A549 (cell line): ENCODE data around the gene ACTR1A. TPM values are rescaled to one million over a fixed set of nuclear protein-coding genes. Genes with fewer than 3 reads are reported as not detected.

ENCODE experiments used
- ATAC-seq, 2 experiments: fragments of 200-7000 bp in 1 of 2; fragments of >200 bp in 1 of 2; cut with Nextera tagmentation in 1 of 2; cut with Tn5 transposase in 1 of 2; 3 replicates each; pipeline versions ENCODE4 v1.8.0 to v1.9.1; 2018 to 2020; ENCODE audit warnings: mild to moderate bottlenecking in 1 of 2, moderate library complexity in 1 of 2
- CTCF ChIA-PET: fragments of 300-600 bp; sonication (Branson Sonifier 250); formaldehyde crosslinking; extraction: SDS; loops from one replicate; lab custom pipeline; 2021; ENCODE audit warnings: antibody characterized with exemption, inconsistent platforms; lab: Yijun Ruan, JAX
- POLR2A ChIA-PET: fragments of 350-600 bp; formaldehyde crosslinking; extraction: SDS; loops from one replicate; lab custom pipeline; 2021; ENCODE audit warnings: antibody characterized with exemption, inconsistent platforms; lab: Yijun Ruan, JAX
- DNase-seq, 2 experiments: peaks; one replicate each; pipeline versions ENCODE4 v3.0.0 to v3.0.0-alpha.2; 2011 to 2016; ENCODE audit warnings: low read depth in 1 of 2, low spot score in 1 of 2
- FAIRE-seq: peaks from 2 replicates; lab custom pipeline; 2011; peaks lifted over from hg19 to GRCh38; lab: Jason Lieb, UNC
- H3K27ac ChIP-seq, 2 experiments: fragments of >200 bp; sonication (Bioruptor Twin); formaldehyde crosslinking; 3 replicates each; pipeline ENCODE4 v1.5.1; 2016 to 2017
- H3K4me1 ChIP-seq: fragments of >200 bp; sonication (Bioruptor Twin); formaldehyde crosslinking; 3 replicates; pipeline ENCODE4 v1.6.1; 2016
- H3K4me2 ChIP-seq: fragments of >200 bp; sonication (Bioruptor Twin); formaldehyde crosslinking; 3 replicates; pipeline ENCODE4 v1.6.1; 2016
- H3K4me3 ChIP-seq: fragments of >200 bp; sonication (Bioruptor Twin); formaldehyde crosslinking; 3 replicates; pipeline ENCODE4 v1.5.1; 2016
- H3K9me3 ChIP-seq: fragments of >200 bp; sonication (Bioruptor Twin); formaldehyde crosslinking; 3 replicates; pipeline ENCODE4 v1.6.1; 2016
- BHLHE40 ChIP-seq: IDR thresholded peaks from 2 replicates; pipeline ENCODE4 v1.6.1; 2012; ENCODE audit warnings: low read depth, low read length, inconsistent platforms
- CBX8 ChIP-seq: fragments of 200-600 bp; sonication (generic); IDR thresholded peaks from 2 replicates; pipeline ENCODE4 v1.6.1; 2016
- CHD2 ChIP-seq: fragments of 150-350 bp; IDR thresholded peaks from 2 replicates; pipeline ENCODE4 v1.6.1; 2014; ENCODE audit warnings: low read length; ENCODE audit not compliant: partially characterized antibody
- EHF ChIP-seq: fragments of 250-450 bp; sonication (Bioruptor Pico); IDR thresholded peaks from 2 replicates; pipeline ENCODE4 v1.5.0; 2020; ENCODE audit warnings: mild to moderate bottlenecking
- EP300 ChIP-seq, 2 experiments: fragments of >200 bp; sonication (Bioruptor Twin); formaldehyde crosslinking; IDR thresholded peaks; 2 replicates in 1 of 2; 3 replicates in 1 of 2; pipeline ENCODE4 v1.6.1; 2016 to 2017
- ESRRA ChIP-seq: fragments of 150-350 bp; IDR thresholded peaks from 2 replicates; pipeline ENCODE4 v1.6.1; 2014; ENCODE audit warnings: mild to moderate bottlenecking, low read length, borderline replicate concordance
- HDAC2 ChIP-seq: fragments of 200-600 bp; sonication (generic); IDR thresholded peaks from 2 replicates; pipeline ENCODE4 v1.6.1; 2016
- HOXB13 ChIP-seq: fragments of 250-450 bp; sonication (Bioruptor Pico); IDR thresholded peaks from 2 replicates; pipeline ENCODE4 v1.5.0; 2020; ENCODE audit warnings: low read depth, mild to moderate bottlenecking, moderate library complexity
- JUN ChIP-seq, 2 experiments: fragments of >200 bp; sonication (Bioruptor Twin); formaldehyde crosslinking; IDR thresholded peaks; 2 replicates in 1 of 2; 3 replicates in 1 of 2; pipeline ENCODE4 v1.6.1; 2016 to 2017
- KDM5A ChIP-seq: fragments of 200-600 bp; sonication (generic); IDR thresholded peaks from 2 replicates; pipeline ENCODE4 v1.6.1; 2016; ENCODE audit warnings: antibody characterized with exemption, mild to moderate bottlenecking
- MYC ChIP-seq: IDR thresholded peaks from 2 replicates; pipeline ENCODE4 v1.6.1; 2012; ENCODE audit warnings: mild to moderate bottlenecking, inconsistent platforms, low read length, improper control_type of control experiment, borderline replicate concordance
- NFE2L2 ChIP-seq: fragments of 150-350 bp; conservative IDR thresholded peaks from 2 replicates; pipeline ENCODE4 v1.6.1; 2014; ENCODE audit warnings: low read length
- NR3C1 ChIP-seq: fragments of >200 bp; sonication (Bioruptor Twin); formaldehyde crosslinking; IDR thresholded peaks from 3 replicates; pipeline ENCODE4 v1.6.1; 2017
- POLR2A ChIP-seq: IDR thresholded peaks from 2 replicates; pipeline ENCODE4 v1.6.1; 2012; ENCODE audit warnings: mild to moderate bottlenecking, low read length
- RARB ChIP-seq: fragments of 250-450 bp; sonication (Bioruptor Pico); IDR thresholded peaks from 2 replicates; pipeline ENCODE4 v1.8.0; 2021; ENCODE audit warnings: mild to moderate bottlenecking, moderate library complexity
- RCOR1 ChIP-seq: fragments of 150-350 bp; IDR thresholded peaks from 2 replicates; pipeline ENCODE4 v1.6.1; 2014; ENCODE audit warnings: antibody characterized with exemption, low read length, low read depth
- RNF2 ChIP-seq: fragments of 200-600 bp; sonication (generic); IDR thresholded peaks from 2 replicates; pipeline ENCODE4 v1.6.1; 2016; ENCODE audit warnings: low read depth, mild to moderate bottlenecking, antibody characterized with exemption, moderate library complexity, borderline replicate concordance
- TFCP2L1 ChIP-seq: fragments of 250-450 bp; sonication (Bioruptor Pico); IDR thresholded peaks from 2 replicates; pipeline ENCODE4 v1.5.0; 2021; ENCODE audit warnings: mild to moderate bottlenecking
- TP53 ChIP-seq: fragments of 250-450 bp; sonication (Bioruptor Pico); IDR thresholded peaks from 2 replicates; pipeline ENCODE4 v1.5.0; 2021; ENCODE audit warnings: mild to moderate bottlenecking, moderate library complexity
- ZC3H11A ChIP-seq: fragments of 450-650 bp; IDR thresholded peaks from 2 replicates; pipeline ENCODE4 v1.6.1; 2014; ENCODE audit warnings: antibody characterized with exemption, mild to moderate bottlenecking
- ZFP36 ChIP-seq: fragments of 450-650 bp; IDR thresholded peaks from 2 replicates; pipeline ENCODE4 v1.6.1; 2014; ENCODE audit warnings: borderline replicate concordance; ENCODE audit not compliant: partially characterized antibody
- ZSCAN20 ChIP-seq: fragments of 250-450 bp; sonication (Bioruptor Pico); IDR thresholded peaks from 2 replicates; pipeline ENCODE4 v1.8.0; 2022; ENCODE audit warnings: mild to moderate bottlenecking, moderate library complexity
- WGBS: methylation state at CpG from one replicate; pipeline ENCODE4 v1.1.6; 2017; ENCODE audit errors: missing lambda C conversion rate; 5-methylcytosine and 5-hydroxymethylcytosine counted together
- polyA plus RNA-seq, 4 experiments: library from polyadenylated mRNA; depleted of rRNA in 3 of 4; stranded (reverse); fragments of >200 nt; fragmentation: RNase III in 1 of 4; extraction: RNeasy Plus Mini Kit Qiagen cat#74134 plus additional on column Dnase treatment in 1 of 4; gene quantifications; 2 replicates in 3 of 4; 3 replicates in 1 of 4; pipeline ENCODE4 v1.2.3, GENCODE V29; 2011 to 2017
- TF ChIP-seq, protein P1 (sequence below): fragments of 150-350 bp; IDR thresholded peaks from 2 replicates; pipeline ENCODE4 v1.6.1; 2014; ENCODE audit warnings: low read depth, mild to moderate bottlenecking, low read length
- TF ChIP-seq, protein P2 (sequence below): fragments of >200 bp; sonication (Bioruptor Twin); formaldehyde crosslinking; IDR thresholded peaks from 3 replicates; pipeline ENCODE4 v1.6.1; 2016
- TF ChIP-seq, protein P3 (sequence below): fragments of 250-450 bp; sonication (Bioruptor Pico); IDR thresholded peaks from 2 replicates; pipeline ENCODE4 v1.5.0; 2020; ENCODE audit warnings: low read depth, mild to moderate bottlenecking, moderate library complexity
- TF ChIP-seq, protein P4 (sequence below): fragments of 200-600 bp; sonication (generic); IDR thresholded peaks from 2 replicates; pipeline ENCODE4 v1.6.1; 2016; ENCODE audit warnings: antibody characterized with exemption, mild to moderate bottlenecking, moderate library complexity
- TF ChIP-seq, protein P5 (sequence below): fragments of >200 bp; sonication (Bioruptor Twin); formaldehyde crosslinking; IDR thresholded peaks from 2 replicates; pipeline ENCODE4 v1.6.1; 2016
- TF ChIP-seq, protein P6 (sequence below): IDR thresholded peaks from 2 replicates; pipeline ENCODE4 v1.6.1; 2012

ACTR1A gene
- polyA plus RNA-seq, 2 of the 4 experiments (the other 2 are of a cell fraction) = 85.8 to 114 TPM

DNA sequence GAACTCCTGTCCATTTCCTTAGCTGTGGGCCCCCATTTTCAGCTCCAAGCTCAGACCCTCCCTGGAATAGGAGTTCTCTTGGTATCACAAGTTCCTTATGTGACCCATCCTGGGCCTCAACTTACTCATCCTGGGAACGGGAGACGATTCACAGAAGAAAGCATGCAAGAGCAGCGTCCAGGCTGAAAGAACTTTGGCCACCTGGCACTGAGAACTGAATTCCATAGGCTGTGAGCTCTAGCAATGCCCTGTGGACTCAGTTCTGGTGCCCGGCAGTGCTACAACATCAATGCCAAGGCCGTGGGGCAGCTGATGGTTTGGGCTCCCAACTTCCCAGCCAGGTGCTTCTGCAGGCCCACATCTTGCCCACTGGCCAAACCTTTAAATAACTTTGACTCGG is 66.2 kb downstream of the ACTR1A start (continued):
- no peak for TF ChIP-seq BHLHE40
- no peak for TF ChIP-seq NFE2L2
- no peak for TF ChIP-seq JUN (IDR thresholded peaks at IDR 0.05)
- TF ChIP-seq ESRRA = no peak
- no peak for TF ChIP-seq CHD2

DNA sequence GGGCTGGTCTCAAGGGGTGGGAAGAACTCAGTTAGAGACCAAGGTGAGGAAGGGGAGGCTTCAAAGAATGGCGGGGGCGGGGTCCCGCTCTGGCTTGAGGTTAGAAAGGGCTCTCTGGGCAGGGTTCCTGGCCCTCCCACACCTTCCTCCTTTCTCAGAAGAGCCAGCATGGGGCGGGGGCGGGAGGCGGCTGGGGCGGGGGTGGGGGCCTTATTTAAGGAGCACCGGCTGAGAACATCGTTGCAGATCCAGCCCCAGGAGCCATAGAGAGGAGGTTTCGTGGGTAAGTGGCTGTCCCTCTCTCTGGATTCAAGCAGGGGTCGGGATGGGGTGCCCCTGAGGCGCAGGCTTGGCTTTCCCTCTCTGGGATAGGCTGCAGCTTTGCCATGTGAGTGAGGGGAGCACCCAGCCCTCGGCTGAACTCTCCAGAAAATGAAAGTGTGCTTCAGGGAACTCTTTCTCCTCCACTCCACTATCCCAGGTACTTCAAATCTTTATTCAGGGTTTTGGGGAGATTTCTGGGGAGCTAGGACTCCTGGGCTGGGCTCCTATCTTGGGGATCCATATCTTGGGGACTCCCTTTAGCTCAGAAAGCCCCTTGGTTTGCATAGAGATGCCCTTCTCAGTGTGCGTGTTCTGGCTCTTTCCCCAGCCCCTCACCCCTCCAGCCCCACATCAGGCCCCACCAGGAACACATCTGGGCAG is 66.8 kb downstream of the ACTR1A start:
- 58% methylated on average over 14 of the region's 14 CpGs for WGBS
- no peak for TF ChIP-seq EP300 (IDR thresholded peaks at IDR 0.05)
- no peak for TF ChIP-seq NR3C1
- TF ChIP-seq, protein P1, sequence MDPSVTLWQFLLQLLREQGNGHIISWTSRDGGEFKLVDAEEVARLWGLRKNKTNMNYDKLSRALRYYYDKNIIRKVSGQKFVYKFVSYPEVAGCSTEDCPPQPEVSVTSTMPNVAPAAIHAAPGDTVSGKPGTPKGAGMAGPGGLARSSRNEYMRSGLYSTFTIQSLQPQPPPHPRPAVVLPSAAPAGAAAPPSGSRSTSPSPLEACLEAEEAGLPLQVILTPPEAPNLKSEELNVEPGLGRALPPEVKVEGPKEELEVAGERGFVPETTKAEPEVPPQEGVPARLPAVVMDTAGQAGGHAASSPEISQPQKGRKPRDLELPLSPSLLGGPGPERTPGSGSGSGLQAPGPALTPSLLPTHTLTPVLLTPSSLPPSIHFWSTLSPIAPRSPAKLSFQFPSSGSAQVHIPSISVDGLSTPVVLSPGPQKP = no peak
- TF ChIP-seq ZC3H11A = no peak
- no peak for TF ChIP-seq KDM5A
- no peak for TF ChIP-seq TP53 (CRISPR knock-in tag)
- TF ChIP-seq, protein P2, sequence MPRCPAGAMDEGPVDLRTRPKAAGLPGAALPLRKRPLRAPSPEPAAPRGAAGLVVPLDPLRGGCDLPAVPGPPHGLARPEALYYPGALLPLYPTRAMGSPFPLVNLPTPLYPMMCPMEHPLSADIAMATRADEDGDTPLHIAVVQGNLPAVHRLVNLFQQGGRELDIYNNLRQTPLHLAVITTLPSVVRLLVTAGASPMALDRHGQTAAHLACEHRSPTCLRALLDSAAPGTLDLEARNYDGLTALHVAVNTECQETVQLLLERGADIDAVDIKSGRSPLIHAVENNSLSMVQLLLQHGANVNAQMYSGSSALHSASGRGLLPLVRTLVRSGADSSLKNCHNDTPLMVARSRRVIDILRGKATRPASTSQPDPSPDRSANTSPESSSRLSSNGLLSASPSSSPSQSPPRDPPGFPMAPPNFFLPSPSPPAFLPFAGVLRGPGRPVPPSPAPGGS = no peak
- TF ChIP-seq, protein P3, sequence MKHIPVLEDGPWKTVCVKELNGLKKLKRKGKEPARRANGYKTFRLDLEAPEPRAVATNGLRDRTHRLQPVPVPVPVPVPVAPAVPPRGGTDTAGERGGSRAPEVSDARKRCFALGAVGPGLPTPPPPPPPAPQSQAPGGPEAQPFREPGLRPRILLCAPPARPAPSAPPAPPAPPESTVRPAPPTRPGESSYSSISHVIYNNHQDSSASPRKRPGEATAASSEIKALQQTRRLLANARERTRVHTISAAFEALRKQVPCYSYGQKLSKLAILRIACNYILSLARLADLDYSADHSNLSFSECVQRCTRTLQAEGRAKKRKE = no peak
- no peak for TF ChIP-seq HOXB13
- TF ChIP-seq ESRRA = no peak
- TF ChIP-seq CBX8 = no peak
- TF ChIP-seq EHF (CRISPR knock-in tag) = no peak
- no peak for TF ChIP-seq BHLHE40
- ATAC-seq = no peak
- ChIA-PET CTCF (interaction anchor here (1.7 to 17.4 kb wide), 4 partner anchors 12 to 161 kb away, joined by 4 to 337 read pairs (median 48); partner anchors contain the start of gene NFKB2), POLR2A (interaction anchor here (2.0 kb wide), 1 partner anchor 15 kb away, joined by 5 read pairs; no protein-coding TSS in a partner anchor)
- Histone ChIP-seq H3K9me3 (no peaks in the 10 kb centered on the region), H3K4me2 (no peak overlapping the region), H3K4me3 (no peak overlapping the region), H3K27ac (no peak overlapping the region), H3K4me1 (peaks cover 14% of the 10 kb centered on the region)
- FAIRE-seq = no peak
- DNase-seq = no peak

DNA sequence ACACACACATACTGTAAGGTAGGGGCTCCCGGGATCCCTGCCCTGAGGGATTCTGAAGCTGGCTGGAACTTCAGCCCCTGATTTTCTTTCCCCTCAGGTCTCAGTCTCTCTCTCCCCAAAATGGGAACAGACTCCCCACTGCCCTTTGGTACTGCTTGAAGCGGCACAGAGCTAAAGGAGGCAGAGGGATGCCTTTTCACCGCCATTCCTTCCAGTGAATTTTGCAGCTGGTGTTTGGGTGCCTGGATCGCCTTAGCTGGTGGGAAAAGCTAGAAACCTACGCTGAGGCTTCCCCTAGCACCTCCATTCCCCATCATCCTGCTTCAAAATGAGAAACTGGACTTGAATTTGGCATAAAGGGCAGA is 67.4 kb downstream of the ACTR1A start:
- peak overlapping the region in 1 of 2 experiments; percentile 55; a peak in 3 of 6 replicates for H3K27ac ChIP-seq
- H3K4me3 ChIP-seq = no peak overlapping the region
- 84% methylated on average over 5 of the region's 5 CpGs for WGBS
- FAIRE-seq (no peak), ATAC-seq (no peak), DNase-seq (no peak)
- H3K4me1 ChIP-seq = peaks cover 14% of the 10 kb centered on the region
- CTCF ChIA-PET = interaction anchor here (1.7 to 17.4 kb wide), 4 partner anchors 12 to 161 kb away, joined by 4 to 337 read pairs (median 48); partner anchors contain the start of gene NFKB2
- H3K4me2 ChIP-seq = no peak overlapping the region
- no peaks in the 10 kb centered on the region for H3K9me3 ChIP-seq
- POLR2A ChIA-PET = interaction anchor here (2.0 kb wide), 1 partner anchor 15 kb away, joined by 5 read pairs; no protein-coding TSS in a partner anchor
- TF ChIP-seq POLR2A = no peak
- TF ChIP-seq RNF2 = no peak
- TF ChIP-seq, protein P4, sequence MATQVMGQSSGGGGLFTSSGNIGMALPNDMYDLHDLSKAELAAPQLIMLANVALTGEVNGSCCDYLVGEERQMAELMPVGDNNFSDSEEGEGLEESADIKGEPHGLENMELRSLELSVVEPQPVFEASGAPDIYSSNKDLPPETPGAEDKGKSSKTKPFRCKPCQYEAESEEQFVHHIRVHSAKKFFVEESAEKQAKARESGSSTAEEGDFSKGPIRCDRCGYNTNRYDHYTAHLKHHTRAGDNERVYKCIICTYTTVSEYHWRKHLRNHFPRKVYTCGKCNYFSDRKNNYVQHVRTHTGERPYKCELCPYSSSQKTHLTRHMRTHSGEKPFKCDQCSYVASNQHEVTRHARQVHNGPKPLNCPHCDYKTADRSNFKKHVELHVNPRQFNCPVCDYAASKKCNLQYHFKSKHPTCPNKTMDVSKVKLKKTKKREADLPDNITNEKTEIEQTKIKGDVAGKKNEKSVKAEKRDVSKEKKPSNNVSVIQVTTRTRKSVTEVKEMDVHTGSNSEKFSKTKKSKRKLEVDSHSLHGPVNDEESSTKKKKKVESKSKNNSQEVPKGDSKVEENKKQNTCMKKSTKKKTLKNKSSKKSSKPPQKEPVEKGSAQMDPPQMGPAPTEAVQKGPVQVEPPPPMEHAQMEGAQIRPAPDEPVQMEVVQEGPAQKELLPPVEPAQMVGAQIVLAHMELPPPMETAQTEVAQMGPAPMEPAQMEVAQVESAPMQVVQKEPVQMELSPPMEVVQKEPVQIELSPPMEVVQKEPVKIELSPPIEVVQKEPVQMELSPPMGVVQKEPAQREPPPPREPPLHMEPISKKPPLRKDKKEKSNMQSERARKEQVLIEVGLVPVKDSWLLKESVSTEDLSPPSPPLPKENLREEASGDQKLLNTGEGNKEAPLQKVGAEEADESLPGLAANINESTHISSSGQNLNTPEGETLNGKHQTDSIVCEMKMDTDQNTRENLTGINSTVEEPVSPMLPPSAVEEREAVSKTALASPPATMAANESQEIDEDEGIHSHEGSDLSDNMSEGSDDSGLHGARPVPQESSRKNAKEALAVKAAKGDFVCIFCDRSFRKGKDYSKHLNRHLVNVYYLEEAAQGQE = no peak
- no peak for TF ChIP-seq RCOR1
- TF ChIP-seq MYC = no peak
- TF ChIP-seq KDM5A = no peak
- TF ChIP-seq TFCP2L1 = no peak
- TF ChIP-seq HOXB13 = no peak
- TF ChIP-seq, protein P1 = no peak
- no peak for TF ChIP-seq JUN (IDR thresholded peaks at IDR 0.05)
- no peak for TF ChIP-seq CHD2
- no peak for TF ChIP-seq ZFP36
- no peak for TF ChIP-seq RARB (CRISPR knock-in tag)
- no peak for TF ChIP-seq HDAC2
- TF ChIP-seq, protein P5, sequence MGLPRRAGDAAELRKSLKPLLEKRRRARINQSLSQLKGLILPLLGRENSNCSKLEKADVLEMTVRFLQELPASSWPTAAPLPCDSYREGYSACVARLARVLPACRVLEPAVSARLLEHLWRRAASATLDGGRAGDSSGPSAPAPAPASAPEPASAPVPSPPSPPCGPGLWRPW = no peak
- TF ChIP-seq ZSCAN20 (CRISPR knock-in tag) = no peak
- TF ChIP-seq, protein P6, sequence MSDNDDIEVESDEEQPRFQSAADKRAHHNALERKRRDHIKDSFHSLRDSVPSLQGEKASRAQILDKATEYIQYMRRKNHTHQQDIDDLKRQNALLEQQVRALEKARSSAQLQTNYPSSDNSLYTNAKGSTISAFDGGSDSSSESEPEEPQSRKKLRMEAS = no peak
